HEK293 (cell line): ENCODE results near the gene CCSER1.

ENCODE experiments used
- CTCF ChIA-PET: fragments of 350-600 bp; formaldehyde crosslinking; extraction: SDS; loops from one replicate; lab custom pipeline; 2021; ENCODE audit warnings: antibody characterized with exemption; lab: Yijun Ruan, JAX
- POLR2A ChIA-PET: fragments of 300-600 bp; formaldehyde crosslinking; extraction: SDS; loops from one replicate; lab custom pipeline; 2020; ENCODE audit warnings: antibody characterized with exemption, inconsistent platforms; lab: Yijun Ruan, JAX
- H3K27ac ChIP-seq: fragments of 200-500 bp; sonication (Bioruptor generic); 2 replicates; pipeline ENCODE4 v1.5.1; 2014; ENCODE audit warnings: low read depth, low read length, control low read depth, inconsistent platforms; ENCODE audit errors: extremely low read depth
- H3K36me3 ChIP-seq, 2 experiments: fragments of 200-500 bp in 1 of 2; sonication (Bioruptor generic) in 1 of 2; 1 replicate in 1 of 2; 2 replicates in 1 of 2; pipeline ENCODE4 v1.5.1; 2014 to 2017; ENCODE audit warnings: inconsistent platforms in 2 of 2, low read length in 2 of 2; ENCODE audit not compliant: control insufficient read depth in 2 of 2, insufficient read depth in 1 of 2
- H3K4me1 ChIP-seq: fragments of 200-500 bp; sonication (Bioruptor generic); 2 replicates; pipeline ENCODE4 v1.5.1; 2014; ENCODE audit warnings: mild to moderate bottlenecking, low read length, inconsistent platforms; ENCODE audit not compliant: control insufficient read depth, insufficient read depth
- H3K4me3 ChIP-seq: 2 replicates; pipeline ENCODE4 v1.5.1; 2011; ENCODE audit warnings: low read depth, mild to moderate bottlenecking, control low read depth, low read length, moderate library complexity
- H3K9me3 ChIP-seq: fragments of 200-500 bp; sonication (Bioruptor generic); 2 replicates; pipeline ENCODE4 v1.5.1; 2014; ENCODE audit warnings: low read depth, low read length, inconsistent platforms; ENCODE audit not compliant: control insufficient read depth, insufficient read depth
- AEBP2 ChIP-seq: fragments of 450-650 bp; formaldehyde crosslinking; IDR thresholded peaks from 2 replicates; pipeline ENCODE4 v1.5.1; 2016; ENCODE audit warnings: missing biosample characterization, missing genetic modification characterization, borderline replicate concordance
- ATF2 ChIP-seq: fragments of 450-650 bp; formaldehyde crosslinking; IDR thresholded peaks from 2 replicates; pipeline ENCODE4 v1.5.1; 2016; ENCODE audit warnings: missing biosample characterization, missing genetic modification characterization, low read depth
- BCL6B ChIP-seq: fragments of 450-650 bp; formaldehyde crosslinking; IDR thresholded peaks from 2 replicates; pipeline ENCODE4 v1.5.1; 2017; ENCODE audit warnings: missing biosample characterization, missing genetic modification characterization
- PRDM2 ChIP-seq: fragments of 450-650 bp; formaldehyde crosslinking; IDR thresholded peaks from 2 replicates; pipeline ENCODE4 v1.5.1; 2016; ENCODE audit warnings: missing biosample characterization, missing genetic modification characterization, borderline replicate concordance
- SP7 ChIP-seq: fragments of 450-650 bp; formaldehyde crosslinking; IDR thresholded peaks from 2 replicates; pipeline ENCODE4 v1.5.1; 2016; ENCODE audit warnings: missing biosample characterization, missing genetic modification characterization
- ZBTB1 ChIP-seq: fragments of 450-650 bp; formaldehyde crosslinking; IDR thresholded peaks from 2 replicates; pipeline ENCODE4 v1.5.1; 2016; ENCODE audit warnings: missing biosample characterization, missing genetic modification characterization
- ZBTB11 ChIP-seq: fragments of 450-650 bp; formaldehyde crosslinking; conservative IDR thresholded peaks from 2 replicates; pipeline ENCODE4 v1.5.1; 2016; ENCODE audit warnings: low read depth, missing biosample characterization, missing genetic modification characterization
- ZBTB21 ChIP-seq: fragments of 450-650 bp; formaldehyde crosslinking; IDR thresholded peaks from 2 replicates; pipeline ENCODE4 v1.5.1; 2017; ENCODE audit warnings: missing biosample characterization, missing genetic modification characterization
- ZIC2 ChIP-seq: fragments of 450-650 bp; formaldehyde crosslinking; IDR thresholded peaks from 2 replicates; pipeline ENCODE4 v1.5.1; 2016; ENCODE audit warnings: missing biosample characterization, missing genetic modification characterization
- ZNF132 ChIP-seq: fragments of 450-650 bp; formaldehyde crosslinking; IDR thresholded peaks from 2 replicates; pipeline ENCODE4 v1.5.1; 2017; ENCODE audit warnings: missing biosample characterization, missing genetic modification characterization, borderline replicate concordance
- ZNF174 ChIP-seq: fragments of 450-650 bp; formaldehyde crosslinking; IDR thresholded peaks from 2 replicates; pipeline ENCODE4 v1.5.0; 2017; ENCODE audit warnings: missing biosample characterization, mild to moderate bottlenecking, missing genetic modification characterization
- ZNF19 ChIP-seq: fragments of 450-650 bp; formaldehyde crosslinking; IDR thresholded peaks from 2 replicates; pipeline ENCODE4; 2016; ENCODE audit warnings: missing biosample characterization, missing genetic modification characterization, low read depth
- ZNF248 ChIP-seq: fragments of 450-650 bp; formaldehyde crosslinking; IDR thresholded peaks from 2 replicates; pipeline ENCODE4 v1.5.1; 2017; ENCODE audit warnings: missing biosample characterization, missing genetic modification characterization
- ZNF266 ChIP-seq: fragments of 450-650 bp; formaldehyde crosslinking; IDR thresholded peaks from 2 replicates; pipeline ENCODE4 v1.5.1; 2016; ENCODE audit warnings: missing biosample characterization, missing genetic modification characterization, low read depth
- ZNF311 ChIP-seq: fragments of 450-650 bp; formaldehyde crosslinking; IDR thresholded peaks from 2 replicates; pipeline ENCODE4 v1.5.1; 2017; ENCODE audit warnings: missing biosample characterization, missing genetic modification characterization, borderline replicate concordance
- ZNF510 ChIP-seq: fragments of 450-650 bp; formaldehyde crosslinking; IDR thresholded peaks from 2 replicates; pipeline ENCODE4 v1.5.1; 2018; ENCODE audit warnings: mild to moderate bottlenecking, missing genetic modification characterization, missing biosample characterization; ENCODE audit not compliant: insufficient replicate concordance
- ZNF704 ChIP-seq: fragments of 450-650 bp; formaldehyde crosslinking; IDR thresholded peaks from 2 replicates; pipeline ENCODE4 v1.5.1; 2016; ENCODE audit warnings: missing biosample characterization, missing genetic modification characterization
- ZSCAN16 ChIP-seq: fragments of 450-650 bp; formaldehyde crosslinking; IDR thresholded peaks from 2 replicates; pipeline ENCODE4 v1.5.1; 2016; ENCODE audit warnings: missing biosample characterization, missing genetic modification characterization

The CCSER1 gene

GRCh38 chr4:91470671-91471070, 1343.5 kb downstream of the CCSER1 start (continued):
- no peak for TF ChIP-seq ZNF174 (tag by site-specific recombination)
- no peak for TF ChIP-seq ZNF510 (tag by site-specific recombination)

GRCh38 chr4:91471280-91471679, 1344.1 kb downstream of the CCSER1 start:
- ChIA-PET POLR2A (no interaction called here), CTCF (interaction anchor here (0.6 kb wide), 1 partner anchor 910 kb away, joined by 3 read pairs; no protein-coding TSS in a partner anchor)
- Histone ChIP-seq H3K9me3 (no peaks in the 10 kb centered on the region), H3K4me1 (no peaks in the 10 kb centered on the region), H3K36me3 (no peaks in the 10 kb centered on the region), H3K27ac (no peak overlapping the region), H3K4me3 (no peak overlapping the region)
- TF ChIP-seq PRDM2 (tag by site-specific recombination), result no peak
- TF ChIP-seq ZSCAN16 (tag by site-specific recombination), result no peak
- TF ChIP-seq ZBTB21 (tag by site-specific recombination), result peak; percentile 65; the same call in 1 of the 2 replicates
- no peak for TF ChIP-seq ZNF248
- TF ChIP-seq ZNF266 (tag by site-specific recombination), result no peak
- no peak for TF ChIP-seq ZNF132 (tag by site-specific recombination)
- 0 out of 2 replicates have a peak, but pooled peaks have one; percentile 37 for TF ChIP-seq ATF2 (tag by site-specific recombination)

GRCh38 chr4:91472046-91472445, 1344.9 kb downstream of the CCSER1 start:
- CTCF ChIA-PET, result interaction anchor here (0.6 kb wide), 1 partner anchor 910 kb away, joined by 3 read pairs; no protein-coding TSS in a partner anchor
- Histone ChIP-seq H3K4me1 (no peaks in the 10 kb centered on the region), H3K36me3 (no peaks in the 10 kb centered on the region), H3K27ac (no peak overlapping the region), H3K9me3 (no peaks in the 10 kb centered on the region), H3K4me3 (no peak overlapping the region)
- POLR2A ChIA-PET, result no interaction called here
- TF ChIP-seq AEBP2 (tag by site-specific recombination) (no peak), ZNF19 (tag by site-specific recombination) (no peak), SP7 (tag by site-specific recombination) (no peak), ZNF311 (no peak), ZIC2 (tag by site-specific recombination) (no peak), ZNF704 (tag by site-specific recombination) (no peak), ZBTB1 (tag by site-specific recombination) (no peak), ZBTB11 (tag by site-specific recombination) (no peak), BCL6B (tag by site-specific recombination) (no peak), ZNF248 (no peak)
